HEK293 (cell line): ENCODE results near the gene COBL.

Experiments
- KLF1 ChIP-seq: fragments of 450-650 bp; formaldehyde crosslinking; IDR thresholded peaks from 2 replicates; pipeline ENCODE4 v1.5.1; 2016; ENCODE audit warnings: missing biosample characterization, missing genetic modification characterization
- ZEB2 ChIP-seq: fragments of 450-650 bp; formaldehyde crosslinking; IDR thresholded peaks from 2 replicates; pipeline ENCODE4 v1.5.1; 2016; ENCODE audit warnings: missing biosample characterization, missing genetic modification characterization
- ZNF302 ChIP-seq: fragments of 450-650 bp; formaldehyde crosslinking; IDR thresholded peaks from 2 replicates; pipeline ENCODE4 v1.5.1; 2016; ENCODE audit warnings: missing biosample characterization, missing genetic modification characterization, low read depth
- ZXDB ChIP-seq: fragments of 450-650 bp; formaldehyde crosslinking; IDR thresholded peaks from 2 replicates; pipeline ENCODE4 v1.5.1; 2016; ENCODE audit warnings: missing biosample characterization, missing genetic modification characterization
- TF ChIP-seq, protein P1 (sequence below): fragments of 450-650 bp; formaldehyde crosslinking; IDR thresholded peaks from 2 replicates; pipeline ENCODE4 v1.5.1; 2016; ENCODE audit warnings: missing biosample characterization, missing genetic modification characterization

DNA sequence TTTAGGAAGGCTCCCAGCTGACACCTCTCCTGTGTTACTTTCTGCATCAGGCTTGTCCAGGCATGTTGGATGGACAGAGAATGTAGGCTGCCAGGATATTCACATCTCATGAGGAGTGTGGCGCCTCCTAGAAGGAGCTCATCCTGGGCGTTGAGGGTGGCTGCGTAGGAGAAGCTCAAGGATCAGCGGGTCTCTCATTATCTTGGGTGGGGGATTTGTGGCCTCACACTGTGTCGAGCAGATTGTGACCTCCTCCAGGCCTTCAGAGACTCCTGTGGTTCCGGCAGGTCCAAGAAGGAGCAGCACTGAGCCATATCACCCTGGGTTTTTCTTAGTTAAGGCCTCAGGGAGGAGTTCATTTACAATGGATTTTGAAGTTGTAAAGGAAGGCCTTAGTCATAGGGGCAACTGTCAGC is 8.7 kb upstream of the COBL start:
- TF ChIP-seq KLF1 (no peak), ZXDB (tag by site-specific recombination) (no peak), ZNF302 (tag by site-specific recombination) (no peak), ZEB2 (tag by site-specific recombination) (no peak)
- TF ChIP-seq, protein P1, sequence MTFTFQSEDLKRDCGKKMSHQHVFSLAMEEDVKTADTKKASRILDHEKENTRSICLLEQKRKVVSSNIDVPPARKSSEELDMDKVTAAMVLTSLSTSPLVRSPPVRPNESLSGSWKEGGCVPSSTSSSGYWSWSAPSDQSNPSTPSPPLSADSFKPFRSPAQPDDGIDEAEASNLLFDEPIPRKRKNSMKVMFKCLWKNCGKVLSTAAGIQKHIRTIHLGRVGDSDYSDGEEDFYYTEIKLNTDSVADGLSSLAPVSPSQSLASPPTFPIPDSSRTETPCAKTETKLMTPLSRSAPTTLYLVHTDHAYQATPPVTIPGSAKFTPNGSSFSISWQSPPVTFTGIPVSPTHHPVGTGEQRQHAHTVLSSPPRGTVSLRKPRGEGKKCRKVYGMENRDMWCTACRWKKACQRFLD (tag by site-specific recombination) = no peak
